Effector memory CD4-positive, alpha-beta T cell (primary cell): ENCODE measurements around the gene GANAB.
A peak's percentile ranks its signal among the peaks of the same experiment; 100 is the strongest.

Experiments used
- DNase-seq, 3 donors: peaks; one replicate each; pipeline ENCODE4 v3.0.0-alpha.2; 2020
- H3K27ac ChIP-seq: 2 replicates; pipeline ENCODE4 v1.7.0; 2013; ENCODE audit warnings: mild to moderate bottlenecking, low read length, moderate library complexity; ENCODE audit not compliant: insufficient read depth, poor library complexity, severe bottlenecking
- H3K27me3 ChIP-seq: replicated peaks from 2 replicates; pipeline ENCODE4 v1.7.0; 2013; ENCODE audit warnings: mild to moderate bottlenecking, low read length; ENCODE audit not compliant: insufficient read depth, control insufficient read depth, poor library complexity, severe bottlenecking
- H3K36me3 ChIP-seq: 2 replicates; pipeline ENCODE4 v1.7.0; 2013; ENCODE audit warnings: mild to moderate bottlenecking, low read length, moderate library complexity; ENCODE audit not compliant: control insufficient read depth, insufficient read depth
- H3K4me1 ChIP-seq: 2 replicates; pipeline ENCODE4 v1.7.0; 2013; ENCODE audit warnings: low read length, mild to moderate bottlenecking; ENCODE audit not compliant: control insufficient read depth, insufficient read depth, poor library complexity, severe bottlenecking
- H3K4me3 ChIP-seq: 2 replicates; pipeline ENCODE4 v1.7.0; 2013; ENCODE audit warnings: low read length, low read depth, mild to moderate bottlenecking; ENCODE audit not compliant: insufficient read depth, poor library complexity, severe bottlenecking
- H3K9me3 ChIP-seq: 2 replicates; pipeline ENCODE4 v1.7.0; 2013; ENCODE audit warnings: mild to moderate bottlenecking, low read length, moderate library complexity; ENCODE audit not compliant: control insufficient read depth

GANAB gene

GRCh38 chr11:62669420-62670161 lies 23.2 kb upstream of the GANAB start:
- peaks cover 13% of the 10 kb centered on the region for H3K36me3 ChIP-seq
- H3K4me3 ChIP-seq = no peak overlapping the region
- H3K27ac ChIP-seq = peak overlapping the region; percentile 25
- H3K4me1 ChIP-seq = peaks cover 31% of the 10 kb centered on the region
- H3K9me3 ChIP-seq = no peaks in the 10 kb centered on the region
- H3K27me3 ChIP-seq = no peaks in the 10 kb centered on the region
- no peak for DNase-seq

DNA sequence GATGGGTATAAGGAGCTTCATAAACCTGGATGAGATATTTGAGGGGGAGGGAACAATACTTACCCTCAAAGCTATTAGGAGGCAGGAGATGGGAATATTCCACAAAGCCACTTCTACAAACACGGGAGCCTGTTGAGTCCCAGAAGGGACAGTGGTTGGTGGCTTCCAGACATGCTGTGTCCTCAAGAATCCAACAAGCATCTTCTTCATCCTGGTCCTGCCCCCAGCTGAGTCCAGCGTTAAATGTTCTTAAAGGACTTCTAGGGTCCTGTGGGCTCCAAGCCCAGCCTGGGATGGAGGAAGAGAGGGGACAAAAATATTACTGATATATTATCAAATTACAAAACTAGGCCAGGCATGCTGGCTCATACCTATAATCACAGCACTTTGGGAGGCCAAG lies 21.0 kb upstream of the GANAB start:
- no peak overlapping the region for H3K27ac ChIP-seq
- H3K9me3 ChIP-seq = no peaks in the 10 kb centered on the region
- peaks cover 19% of the 10 kb centered on the region for H3K36me3 ChIP-seq
- peaks cover 22% of the 10 kb centered on the region for H3K4me1 ChIP-seq
- no peaks in the 10 kb centered on the region for H3K27me3 ChIP-seq
- no peak for DNase-seq
- H3K4me3 ChIP-seq = no peak overlapping the region

DNA sequence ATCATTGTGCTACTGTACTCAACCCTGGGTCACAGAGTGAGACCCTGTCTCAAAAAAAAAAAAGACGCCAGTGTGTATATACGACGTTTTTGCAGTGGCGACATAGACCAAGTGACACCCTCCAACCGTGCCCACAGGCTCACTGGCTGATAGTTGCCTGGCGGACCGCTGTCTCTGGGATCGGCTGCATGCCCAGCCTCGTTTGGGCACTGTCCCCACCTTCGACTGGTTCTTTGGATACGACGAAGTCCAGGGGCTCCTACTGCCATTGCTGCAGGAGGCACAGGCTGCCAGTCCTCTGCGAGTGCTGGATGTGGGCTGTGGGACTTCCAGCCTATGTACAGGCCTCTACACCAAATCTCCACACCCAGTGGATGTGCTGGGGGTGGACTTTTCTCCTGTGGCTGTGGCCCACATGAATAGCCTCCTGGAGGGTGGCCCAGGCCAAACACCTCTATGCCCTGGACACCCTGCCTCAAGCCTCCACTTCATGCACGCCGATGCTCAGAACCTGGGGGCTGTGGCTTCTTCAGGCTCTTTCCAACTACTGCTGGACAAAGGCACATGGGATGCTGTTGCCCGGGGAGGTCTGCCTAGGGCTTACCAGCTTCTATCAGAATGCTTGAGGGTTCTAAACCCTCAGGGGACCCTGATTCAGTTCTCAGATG lies 20.0 kb upstream of the GANAB start:
- peak overlapping the region; percentile 68 for H3K27ac ChIP-seq
- H3K27me3 ChIP-seq = no peaks in the 10 kb centered on the region
- peaks cover 20% of the 10 kb centered on the region for H3K4me1 ChIP-seq
- H3K36me3 ChIP-seq = peaks cover 22% of the 10 kb centered on the region
- no peaks in the 10 kb centered on the region for H3K9me3 ChIP-seq
- peak overlapping the region; percentile 75 for H3K4me3 ChIP-seq
- no peak for DNase-seq

DNA sequence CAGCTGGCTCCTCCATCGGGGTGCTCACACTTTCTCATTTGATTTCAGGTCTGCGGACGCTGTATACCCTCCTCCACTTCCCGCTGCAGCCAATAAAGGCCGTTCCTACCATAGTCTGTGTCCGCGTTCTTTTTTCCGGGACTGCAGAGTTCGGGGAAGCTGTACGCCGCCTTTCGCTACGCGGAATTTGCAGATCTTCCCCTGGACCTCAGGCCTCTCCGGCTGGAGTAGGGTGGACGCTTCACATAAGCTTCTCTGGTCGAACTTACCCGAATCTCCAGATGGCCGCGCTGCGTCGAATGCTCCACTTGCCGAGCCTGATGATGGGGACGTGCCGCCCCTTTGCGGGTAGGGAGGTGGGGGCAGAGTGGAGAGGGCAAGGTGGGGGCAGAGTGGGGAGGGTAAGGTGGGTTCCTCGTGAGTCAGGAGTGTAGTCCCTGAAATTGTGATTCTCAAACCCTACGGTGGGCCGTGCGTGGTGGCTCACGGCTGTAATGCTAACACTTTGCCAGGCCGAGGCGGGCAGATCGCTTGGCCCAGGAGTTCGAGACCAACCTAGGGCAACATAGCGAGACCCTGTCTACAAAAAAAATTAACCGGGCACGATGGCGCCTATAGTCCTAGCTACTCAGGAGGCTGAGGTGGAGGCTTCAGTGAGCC lies 19.3 kb upstream of the GANAB start:
- Histone ChIP-seq H3K27ac (peak overlapping the region; percentile 68), H3K4me1 (peaks cover 20% of the 10 kb centered on the region), H3K36me3 (peaks cover 22% of the 10 kb centered on the region), H3K27me3 (no peaks in the 10 kb centered on the region), H3K9me3 (no peaks in the 10 kb centered on the region), H3K4me3 (peak overlapping the region; percentile 75)
- peak; percentile 39 to 58 (median 51) for DNase-seq

DNA sequence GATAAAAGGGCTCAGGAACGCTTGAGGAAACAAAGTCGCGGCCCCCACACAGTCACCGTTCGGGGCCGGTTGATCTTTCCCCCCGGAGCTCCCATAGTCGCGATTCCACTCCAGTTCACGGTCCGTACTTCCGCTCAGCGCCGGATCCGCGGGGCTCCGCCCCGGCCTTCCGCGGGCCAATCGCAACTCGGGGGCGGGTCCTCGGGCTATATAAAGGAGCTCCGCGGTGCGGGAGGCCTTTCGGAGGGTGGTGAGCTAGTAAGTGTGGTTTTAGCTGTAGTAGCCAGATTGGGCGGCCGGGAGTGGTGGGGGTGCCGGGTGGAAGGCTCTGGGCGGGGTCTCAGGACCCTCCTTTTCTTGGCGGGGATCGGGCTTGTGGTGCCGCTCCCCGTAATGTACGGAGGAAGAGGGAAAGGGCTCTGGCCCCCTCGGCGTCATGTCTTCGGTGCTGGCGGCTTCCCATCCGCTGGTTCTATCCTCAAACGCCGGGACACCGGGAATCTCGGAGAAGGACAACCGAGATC lies 18.7 kb upstream of the GANAB start, which contains the start of the genes C11orf98 and CSKMT:
Gene C11orf98 (minus strand): TSS at position 136 of the 524 bp plus-strand sequence. CDS start 41 bp downstream, at position 95.
Gene CSKMT (plus strand): TSS at position 238 of the 524 bp plus-strand sequence. CDS start 568 bp downstream, outside the sequence.
- H3K4me1 ChIP-seq = peaks cover 20% of the 10 kb centered on the region
- peak within 1 kb of the TSS; percentile 75 for H3K4me3 ChIP-seq
- peak within 1 kb of the TSS; percentile 68 for H3K27ac ChIP-seq
- peak; percentile 91 to 93 (median 91) for DNase-seq
- H3K9me3 ChIP-seq = no peaks in the 10 kb centered on the region
- H3K36me3 ChIP-seq = peaks cover 22% of the 10 kb centered on the region
- H3K27me3 ChIP-seq = no peaks in the 10 kb centered on the region

DNA sequence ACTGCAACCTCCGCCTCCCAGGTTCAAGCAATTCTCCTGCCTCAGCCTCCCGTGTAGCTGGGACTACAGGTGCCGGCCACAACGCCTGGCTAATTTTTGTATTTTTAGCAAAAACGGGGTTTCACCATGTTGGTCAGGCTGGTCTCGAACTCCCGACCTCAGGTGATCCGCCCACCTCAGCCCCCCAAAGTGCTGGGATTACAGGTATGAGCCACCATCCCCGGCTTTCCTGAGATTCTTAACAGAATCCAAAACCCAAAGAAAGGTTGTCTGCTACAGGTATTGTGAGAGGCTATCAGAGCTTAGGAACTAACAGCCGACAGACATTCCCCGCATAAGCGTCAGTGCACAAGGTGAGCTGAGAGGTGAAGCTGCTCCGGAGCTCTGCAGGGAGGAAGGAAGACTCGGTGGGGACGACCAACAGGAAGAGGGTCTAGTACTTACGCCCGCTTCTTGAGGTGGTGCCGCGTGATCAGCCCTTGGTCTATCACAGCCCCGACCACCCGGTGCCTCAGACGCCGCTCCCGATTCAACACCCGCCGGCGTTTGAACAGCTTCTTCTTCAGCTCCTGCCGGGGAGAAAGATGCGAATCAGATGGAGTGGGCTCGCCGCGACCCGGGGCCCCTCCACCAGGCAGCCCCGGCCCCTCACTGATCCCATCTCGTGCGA lies 18.1 kb upstream of the GANAB start:
- peak overlapping the region; percentile 68 for H3K27ac ChIP-seq
- H3K36me3 ChIP-seq = peaks cover 22% of the 10 kb centered on the region
- peak in 2 of 3 donors; percentile 20 to 34 for DNase-seq
- H3K4me1 ChIP-seq = peaks cover 20% of the 10 kb centered on the region
- no peaks in the 10 kb centered on the region for H3K27me3 ChIP-seq
- no peaks in the 10 kb centered on the region for H3K9me3 ChIP-seq
- H3K4me3 ChIP-seq = peak overlapping the region; percentile 75

GRCh38 chr11:62656796-62657429 lies 10.5 kb upstream of the GANAB start:
- H3K27ac ChIP-seq = no peak overlapping the region
- no peak overlapping the region for H3K4me3 ChIP-seq
- H3K9me3 ChIP-seq = no peaks in the 10 kb centered on the region
- peaks cover under 1% of the 10 kb centered on the region for H3K4me1 ChIP-seq
- H3K36me3 ChIP-seq = no peaks in the 10 kb centered on the region
- no peak for DNase-seq
- H3K27me3 ChIP-seq = no peaks in the 10 kb centered on the region

GRCh38 chr11:62654297-62654696 lies 7.9 kb upstream of the GANAB start:
- Histone ChIP-seq H3K4me3 (no peak overlapping the region), H3K27me3 (no peaks in the 10 kb centered on the region), H3K27ac (no peak overlapping the region), H3K9me3 (no peaks in the 10 kb centered on the region), H3K36me3 (peaks cover 5% of the 10 kb centered on the region), H3K4me1 (peaks cover 4% of the 10 kb centered on the region)
- DNase-seq = no peak
